Stimulated activated naive CD4-positive, alpha-beta T cell treated with Interleukin-2 at 50 U/mL for 16 hours (primary cell): ENCODE measurements around the gene ANKS3.

Experiments
- DNase-seq: peaks from one replicate; lab custom pipeline; 2025; lab: John Stamatoyannopoulos, UW

The ANKS3 gene

DNA sequence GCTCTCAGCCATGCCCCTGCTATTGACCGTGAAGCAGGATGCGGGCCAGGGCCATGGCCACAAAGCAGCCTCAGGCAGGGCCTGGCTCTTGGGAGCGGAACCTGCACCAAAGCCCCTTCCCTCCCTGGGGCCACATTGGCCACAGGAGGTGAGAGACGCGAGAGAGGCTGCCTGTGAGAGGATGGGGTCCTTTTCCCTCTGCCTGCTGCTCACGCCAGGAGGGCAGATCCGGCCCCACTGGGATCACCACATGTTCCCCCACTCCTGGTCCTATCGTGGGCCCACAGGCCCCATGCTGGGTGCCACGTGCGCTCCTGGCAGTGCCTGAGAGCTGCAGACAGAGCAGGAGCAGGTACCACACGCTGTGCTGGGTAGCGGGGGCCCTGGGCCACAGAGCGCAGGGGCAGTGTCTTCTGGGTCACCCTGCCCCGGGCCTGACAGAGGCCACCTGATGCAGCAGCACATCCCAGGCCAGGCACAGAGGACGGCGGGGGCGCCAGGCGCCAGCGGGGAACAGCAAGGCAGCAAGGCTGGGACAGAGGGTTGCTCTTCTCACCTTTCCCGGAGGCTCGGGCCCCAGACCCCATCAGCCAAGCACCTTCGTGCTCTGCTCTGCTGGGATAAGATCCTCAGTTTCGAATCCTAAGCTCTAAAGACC, 49.9 kb downstream of the ANKS3 start:
- no peak for DNase-seq

GRCh38 chr16:4683255-4684057, 50.6 kb downstream of the ANKS3 start:
- no peak for DNase-seq

DNA sequence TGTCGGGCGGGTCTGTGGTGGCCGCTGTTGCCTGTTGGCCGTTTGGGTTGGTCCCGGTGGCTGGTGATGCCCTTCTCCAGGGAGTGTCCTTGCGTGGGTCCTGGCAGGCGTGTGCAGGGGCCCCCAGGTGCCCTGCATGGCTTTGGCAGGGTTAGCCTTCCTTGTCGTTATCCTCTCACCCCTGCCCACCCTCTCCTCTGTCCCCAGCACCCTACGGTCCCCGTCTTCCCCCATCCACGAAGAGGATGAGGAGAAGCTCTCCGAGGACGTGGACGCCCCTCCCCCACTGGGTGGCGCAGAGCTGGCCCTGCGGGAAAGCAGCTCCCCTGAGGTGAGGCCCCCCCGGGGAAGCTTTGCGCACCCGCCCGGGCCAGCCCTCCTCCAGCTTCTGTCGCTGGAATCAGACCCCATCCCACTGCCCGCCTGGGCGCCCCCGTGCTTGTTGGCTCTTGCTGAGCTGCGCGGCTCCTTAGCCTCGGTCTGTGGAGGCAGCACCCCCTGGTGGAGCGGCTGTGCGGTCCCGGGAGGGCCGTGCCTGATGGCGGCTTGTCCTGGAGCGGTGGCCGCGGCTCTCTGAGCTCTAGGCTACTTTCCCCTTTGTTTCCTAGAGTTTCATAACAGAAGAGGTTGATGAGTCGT, 51.3 kb downstream of the ANKS3 start:
- DNase-seq, result no peak

DNA sequence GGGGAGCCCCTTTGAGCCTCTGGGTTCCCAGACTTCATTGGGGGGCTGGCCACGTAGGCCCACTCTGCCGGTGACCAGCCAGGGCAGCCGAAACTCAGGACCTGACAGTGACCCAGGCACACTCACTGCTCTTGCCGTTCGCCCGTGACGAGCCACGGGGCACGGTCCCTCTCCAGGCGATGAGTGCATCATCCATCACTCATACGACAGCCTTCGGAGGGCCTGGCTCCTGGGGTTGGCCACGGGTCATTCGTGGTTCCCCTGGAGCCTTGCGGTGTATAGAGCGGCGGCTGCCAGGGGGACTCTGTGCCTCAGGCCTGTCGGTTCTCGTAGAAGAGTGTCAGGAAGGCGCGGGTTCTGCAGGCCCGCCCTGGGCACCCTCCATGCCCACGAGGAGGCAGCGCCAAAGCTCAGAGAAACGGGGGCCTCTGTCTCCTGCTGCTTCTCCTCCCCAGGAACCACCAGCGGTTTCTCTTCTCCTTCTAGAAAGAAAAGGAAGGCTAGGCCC, 51.9 kb downstream of the ANKS3 start:
- DNase-seq, result no peak

DNA sequence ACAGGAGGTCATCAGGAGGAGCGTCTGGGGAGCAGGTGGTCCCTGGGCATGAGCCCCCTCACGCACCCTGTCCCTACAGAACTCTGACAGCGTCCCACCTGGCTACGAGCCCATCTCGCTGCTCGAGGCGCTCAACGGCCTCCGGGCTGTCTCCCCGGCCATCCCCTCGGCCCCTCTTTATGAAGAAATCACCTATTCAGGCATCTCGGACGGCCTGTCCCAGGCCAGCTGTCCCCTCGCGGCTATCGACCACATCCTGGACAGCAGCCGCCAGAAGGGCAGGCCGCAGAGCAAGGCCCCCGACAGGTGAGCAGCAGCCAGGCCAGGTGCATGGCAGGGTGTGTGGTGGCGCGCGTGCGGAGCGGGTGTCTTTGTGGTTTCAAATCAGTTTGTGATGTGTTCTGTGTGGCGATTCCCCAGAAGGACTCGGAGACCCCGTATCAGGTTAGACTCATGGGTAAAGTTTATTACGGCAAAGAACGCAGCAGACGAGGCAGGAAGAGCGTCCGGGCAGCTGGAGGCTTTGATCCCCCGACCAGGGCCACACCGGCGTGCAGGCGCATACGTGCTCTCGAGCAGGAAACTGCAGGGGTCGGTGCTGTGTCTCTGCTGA, 52.5 kb downstream of the ANKS3 start:
- no peak for DNase-seq

GRCh38 chr16:4680673-4681470, 53.2 kb downstream of the ANKS3 start:
- no peak for DNase-seq

DNA sequence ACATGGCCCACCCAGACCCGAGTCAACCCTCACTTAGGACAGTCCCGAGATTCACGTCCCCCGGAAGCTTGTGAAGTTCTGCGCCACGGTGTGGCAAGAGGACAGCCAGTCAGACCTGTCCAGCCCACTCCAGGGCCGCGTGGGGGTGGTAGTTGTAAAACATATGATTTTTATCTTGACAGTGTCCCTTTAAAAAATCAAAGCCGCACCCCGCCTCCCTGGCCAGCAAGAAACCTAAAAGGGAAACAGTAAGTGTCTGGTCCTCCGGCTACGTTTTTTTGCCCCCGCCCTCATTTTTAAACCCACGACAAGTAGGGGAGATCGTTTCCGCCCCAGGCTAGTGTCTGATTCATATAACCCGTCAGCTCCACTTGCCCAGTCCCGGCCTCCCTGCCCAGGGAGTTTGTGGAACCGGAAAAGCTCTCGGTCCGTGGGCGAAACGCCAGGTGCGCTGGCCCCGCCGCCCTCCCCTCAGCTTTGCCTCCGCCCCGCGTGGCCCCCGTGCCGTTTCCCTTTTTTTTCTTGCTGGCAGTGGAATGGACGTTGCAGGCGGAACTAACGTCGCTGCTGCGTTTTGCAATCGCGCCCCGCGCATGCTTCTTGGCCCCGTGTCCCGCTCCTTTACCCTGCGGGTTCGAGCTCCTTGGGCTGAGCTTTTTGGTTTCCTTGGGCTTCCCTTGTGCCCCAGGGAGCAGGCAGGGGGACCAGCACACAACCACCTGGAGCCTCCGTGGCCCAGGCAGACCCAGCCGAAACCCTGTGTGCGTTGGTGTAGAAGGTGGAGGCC, 54.0 kb downstream of the ANKS3 start:
- DNase-seq, result no peak

- DNase-seq, result no peak
These were observed 54.8 kb downstream of the ANKS3 start for GRCh38 chr16:4679156-4679849.

GRCh38 chr16:4678596-4678995, 55.5 kb downstream of the ANKS3 start:
- no peak for DNase-seq

- DNase-seq, result no peak
These were observed 56.1 kb downstream of the ANKS3 start for GRCh38 chr16:4677994-4678393.

- DNase-seq, result no peak
These were observed 56.7 kb downstream of the ANKS3 start for GRCh38 chr16:4677390-4677789.

GRCh38 chr16:4676831-4677230, 57.2 kb downstream of the ANKS3 start:
- DNase-seq, result no peak

DNA sequence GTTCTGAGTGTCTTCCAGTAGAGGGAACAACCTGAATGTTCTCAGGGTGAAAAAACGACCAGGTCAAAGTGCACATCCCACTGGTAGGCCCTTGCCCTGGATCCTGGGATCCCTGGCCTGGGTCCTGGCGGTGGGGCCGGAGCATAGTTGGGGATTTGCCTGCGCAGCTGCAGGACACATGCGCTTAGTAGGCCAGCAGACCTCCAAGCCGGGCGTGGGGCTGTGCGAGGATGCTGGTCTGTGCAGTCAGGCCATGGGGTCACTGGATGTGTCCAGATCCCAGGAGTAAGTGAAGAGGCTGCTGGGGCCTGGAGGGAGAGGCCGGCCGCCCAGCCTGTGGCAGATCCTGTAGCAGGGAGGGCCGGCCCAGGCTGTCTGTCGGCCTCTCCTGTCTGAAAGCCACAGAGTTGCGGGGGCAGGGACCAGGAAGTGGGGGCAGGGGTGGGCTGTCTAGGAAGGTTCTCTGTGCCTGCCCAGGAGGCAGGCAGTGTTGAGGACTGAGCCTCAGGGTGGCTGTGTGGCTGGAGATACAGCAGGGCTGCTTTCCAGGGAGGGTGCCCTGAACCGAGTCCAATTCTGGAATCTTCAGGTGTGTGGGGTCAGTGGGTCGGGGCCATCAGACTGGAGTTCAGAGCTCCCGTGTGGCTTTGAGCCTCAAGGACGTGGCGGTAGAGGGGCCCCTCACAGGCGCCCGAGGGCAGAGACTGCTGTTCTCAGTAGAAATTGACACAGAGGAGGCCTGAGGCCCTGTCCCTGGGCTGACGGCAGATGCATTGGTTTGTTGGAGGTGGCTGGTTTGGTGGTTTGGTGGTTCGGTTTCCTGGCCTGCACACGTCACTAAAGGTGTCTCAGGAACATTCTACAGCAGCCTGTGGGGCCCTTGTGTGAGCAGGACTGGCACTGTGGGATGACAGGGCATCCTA, 57.9 kb downstream of the ANKS3 start:
- DNase-seq, result peak; percentile 48

- DNase-seq, result no peak
These were observed 59.0 kb downstream of the ANKS3 start for GRCh38 chr16:4674926-4675530.

- no peak for DNase-seq
These were observed 60.6 kb downstream of the ANKS3 start for GRCh38 chr16:4673387-4674046.

GRCh38 chr16:4668313-4668960, 65.6 kb downstream of the ANKS3 start:
- no peak for DNase-seq

- DNase-seq, result no peak
These were observed 66.7 kb downstream of the ANKS3 start for GRCh38 chr16:4667203-4667963.
